WERI-Rb-1 (cell line): ENCODE data around the gene GRB14.
A peak's percentile ranks its signal among the peaks of the same experiment; 100 is the strongest.
"Not testable (repeated sequence)": the region's sequence is repeated elsewhere in the genome, so short reads cannot be mapped to it uniquely, and the experiment has no call there.

Experiments
- DNase-seq: peaks from one replicate; pipeline ENCODE4 v3.0.0-alpha.2; 2020
- H3K27ac ChIP-seq: fragments of 250-450 bp; sonication (Bioruptor Pico); 2 replicates; pipeline ENCODE4 v1.5.1; 2020; ENCODE audit warnings: mild to moderate bottlenecking, moderate library complexity
- H3K27me3 ChIP-seq: fragments of 250-450 bp; sonication (Bioruptor Pico); 2 replicates; pipeline ENCODE4 v1.5.1; 2021; ENCODE audit warnings: mild to moderate bottlenecking, low read depth, moderate library complexity; ENCODE audit not compliant: insufficient read depth, severe bottlenecking
- H3K36me3 ChIP-seq: fragments of 250-450 bp; sonication (Bioruptor Pico); 2 replicates; pipeline ENCODE4 v1.5.1; 2020; ENCODE audit warnings: mild to moderate bottlenecking, moderate library complexity
- H3K4me3 ChIP-seq: 2 replicates; pipeline ENCODE4 v1.5.1; 2011; ENCODE audit warnings: low read depth, mild to moderate bottlenecking, control low read depth, low read length
- H3K9me3 ChIP-seq: fragments of 250-450 bp; sonication (Bioruptor Pico); 2 replicates; pipeline ENCODE4 v1.5.1; 2021; ENCODE audit warnings: mild to moderate bottlenecking, moderate library complexity; ENCODE audit not compliant: severe bottlenecking
- CTCF ChIP-seq: IDR thresholded peaks from 2 replicates; pipeline ENCODE4 v1.5.1; 2011; ENCODE audit warnings: low read depth, mild to moderate bottlenecking, control low read depth, inconsistent platforms, low read length

Gene GRB14

DNA sequence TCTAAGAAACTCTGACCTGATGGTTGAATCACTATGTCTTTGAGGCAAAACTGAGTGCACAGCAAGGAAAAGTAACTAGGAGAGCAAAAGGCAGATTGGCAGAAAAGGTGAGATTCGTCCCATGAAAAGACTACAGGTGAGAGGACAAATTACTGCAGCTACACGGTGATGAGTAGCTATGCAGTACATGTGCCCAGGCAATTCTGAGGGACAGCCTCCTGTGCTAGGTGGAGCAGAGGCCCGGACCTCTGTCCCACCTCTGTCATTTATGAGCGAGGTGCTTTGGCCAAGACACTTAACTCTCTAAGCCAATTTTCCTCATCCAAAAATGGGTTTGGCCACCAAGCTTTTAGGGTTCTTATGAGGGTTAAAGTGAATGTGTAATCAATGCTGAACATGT is 59.9 kb downstream of the GRB14 start:
- H3K36me3 ChIP-seq, result no peaks in the 10 kb centered on the region
- no peaks in the 10 kb centered on the region for H3K9me3 ChIP-seq
- H3K27me3 ChIP-seq, result no peaks in the 10 kb centered on the region
- no peak for TF ChIP-seq CTCF
- no peak overlapping the region for H3K27ac ChIP-seq
- no peak overlapping the region for H3K4me3 ChIP-seq
- no peak for DNase-seq

DNA sequence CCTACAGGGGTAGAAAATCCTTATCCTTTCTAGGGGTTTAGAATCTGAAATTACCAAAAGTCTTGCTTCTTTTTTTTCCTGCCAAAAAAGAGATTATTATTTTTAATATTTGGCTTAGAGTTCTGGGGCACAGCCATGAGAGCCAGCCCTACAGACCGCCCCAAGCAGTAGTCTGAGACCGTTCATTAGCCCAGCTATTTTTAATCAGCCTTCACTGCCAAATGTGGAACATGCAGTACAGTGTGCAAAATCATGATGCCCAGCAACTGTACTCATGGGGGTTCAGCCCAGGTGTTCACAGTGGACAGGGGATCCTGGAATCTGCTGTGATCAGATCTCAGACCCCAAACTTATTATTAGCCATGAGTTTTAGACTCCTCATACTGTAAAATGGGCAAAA is 60.4 kb downstream of the GRB14 start:
- H3K36me3 ChIP-seq, result no peaks in the 10 kb centered on the region
- DNase-seq, result no peak
- H3K27ac ChIP-seq, result no peak overlapping the region
- no peaks in the 10 kb centered on the region for H3K27me3 ChIP-seq
- TF ChIP-seq CTCF, result no peak
- H3K4me3 ChIP-seq, result no peak overlapping the region
- no peaks in the 10 kb centered on the region for H3K9me3 ChIP-seq

- Histone ChIP-seq H3K27ac (no peak overlapping the region), H3K9me3 (no peaks in the 10 kb centered on the region), H3K4me3 (no peak overlapping the region), H3K27me3 (no peaks in the 10 kb centered on the region), H3K36me3 (no peaks in the 10 kb centered on the region)
- no peak for DNase-seq
- 0 out of 2 replicates have a peak, but pooled peaks have one; percentile 24 for TF ChIP-seq CTCF
Observed at GRCh38 chr2:164560181-164560792, 61.0 kb downstream of the GRB14 start.

GRCh38 chr2:164558450-164558849 is 62.8 kb downstream of the GRB14 start:
- no peak for DNase-seq
- Histone ChIP-seq H3K4me3 (no peak overlapping the region), H3K27ac (no peak overlapping the region), H3K27me3 (no peaks in the 10 kb centered on the region), H3K36me3 (no peaks in the 10 kb centered on the region), H3K9me3 (no peaks in the 10 kb centered on the region)
- no peak for TF ChIP-seq CTCF

GRCh38 chr2:164554487-164554886 is 66.8 kb downstream of the GRB14 start:
- DNase-seq, result no peak
- TF ChIP-seq CTCF, result no peak
- no peak overlapping the region for H3K27ac ChIP-seq
- no peaks in the 10 kb centered on the region for H3K36me3 ChIP-seq
- H3K4me3 ChIP-seq, result no peak overlapping the region
- no peaks in the 10 kb centered on the region for H3K9me3 ChIP-seq
- H3K27me3 ChIP-seq, result no peaks in the 10 kb centered on the region

DNA sequence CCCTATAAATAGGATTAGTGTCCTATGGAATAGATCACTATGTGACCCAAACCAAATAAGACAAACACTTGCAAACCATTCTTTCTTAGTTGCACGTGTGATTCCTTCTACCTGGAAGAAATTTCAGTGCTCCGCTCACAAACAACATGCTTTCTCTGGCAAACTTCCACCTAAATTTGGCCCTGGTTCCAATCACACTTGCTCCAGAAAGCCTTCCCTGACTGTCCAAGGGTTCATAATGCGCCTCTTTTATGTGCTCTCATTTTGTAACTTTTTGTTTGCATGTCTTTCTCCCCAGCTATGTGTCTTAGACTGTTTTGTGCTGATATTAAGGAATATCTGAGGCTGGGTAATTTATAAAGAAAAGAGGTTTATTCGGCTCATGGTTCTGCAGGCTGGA is 69.8 kb downstream of the GRB14 start:
- Histone ChIP-seq H3K9me3 (no peaks in the 10 kb centered on the region), H3K4me3 (no peak overlapping the region), H3K27me3 (no peaks in the 10 kb centered on the region), H3K36me3 (no peaks in the 10 kb centered on the region), H3K27ac (no peak overlapping the region)
- no peak for TF ChIP-seq CTCF
- no peak for DNase-seq

GRCh38 chr2:164549705-164550104 is 71.6 kb downstream of the GRB14 start:
- H3K27me3 ChIP-seq, H3K27ac ChIP-seq, H3K9me3 ChIP-seq, DNase-seq, H3K4me3 ChIP-seq, H3K36me3 ChIP-seq: not testable (repeated sequence)
